ENCODE measurements around the gene NFS1.
"Not testable (repeated sequence)": the region's sequence is repeated elsewhere in the genome, so short reads cannot be mapped to it uniquely, and the experiment has no call there.

DNA sequence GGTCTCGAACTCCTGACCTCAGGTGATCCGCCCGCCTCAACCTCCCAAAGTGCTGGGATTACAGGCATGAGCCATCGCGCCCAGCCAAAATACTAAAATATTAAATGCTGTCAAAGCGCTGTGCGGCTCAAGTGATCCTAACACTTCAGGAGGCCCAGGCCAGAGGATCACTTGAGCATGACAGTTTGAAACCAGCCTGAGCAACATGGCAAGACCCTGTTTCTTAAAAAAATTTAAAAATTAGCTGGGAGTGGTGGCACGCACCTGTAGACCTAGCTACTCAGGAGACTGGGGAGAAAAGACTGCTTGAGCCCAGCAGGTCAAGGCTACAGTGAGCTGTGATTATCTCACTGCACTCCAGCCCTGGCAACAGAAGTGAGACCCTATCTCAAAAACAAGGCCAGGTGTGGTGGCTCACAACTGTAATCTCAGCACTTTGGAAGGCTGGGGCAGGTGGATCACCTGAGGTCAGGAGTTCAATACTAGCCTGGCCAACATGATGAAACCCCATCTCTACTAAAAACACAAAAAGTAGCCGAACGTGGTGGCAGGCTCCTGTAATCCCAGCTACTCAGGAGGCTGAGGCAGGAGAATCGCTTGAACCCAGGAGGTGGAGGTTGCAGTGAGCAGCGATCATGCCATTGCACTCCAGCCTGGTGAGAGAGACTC lies 24.6 kb upstream of the NFS1 start:
- TF ChIP-seq, protein P1, sequence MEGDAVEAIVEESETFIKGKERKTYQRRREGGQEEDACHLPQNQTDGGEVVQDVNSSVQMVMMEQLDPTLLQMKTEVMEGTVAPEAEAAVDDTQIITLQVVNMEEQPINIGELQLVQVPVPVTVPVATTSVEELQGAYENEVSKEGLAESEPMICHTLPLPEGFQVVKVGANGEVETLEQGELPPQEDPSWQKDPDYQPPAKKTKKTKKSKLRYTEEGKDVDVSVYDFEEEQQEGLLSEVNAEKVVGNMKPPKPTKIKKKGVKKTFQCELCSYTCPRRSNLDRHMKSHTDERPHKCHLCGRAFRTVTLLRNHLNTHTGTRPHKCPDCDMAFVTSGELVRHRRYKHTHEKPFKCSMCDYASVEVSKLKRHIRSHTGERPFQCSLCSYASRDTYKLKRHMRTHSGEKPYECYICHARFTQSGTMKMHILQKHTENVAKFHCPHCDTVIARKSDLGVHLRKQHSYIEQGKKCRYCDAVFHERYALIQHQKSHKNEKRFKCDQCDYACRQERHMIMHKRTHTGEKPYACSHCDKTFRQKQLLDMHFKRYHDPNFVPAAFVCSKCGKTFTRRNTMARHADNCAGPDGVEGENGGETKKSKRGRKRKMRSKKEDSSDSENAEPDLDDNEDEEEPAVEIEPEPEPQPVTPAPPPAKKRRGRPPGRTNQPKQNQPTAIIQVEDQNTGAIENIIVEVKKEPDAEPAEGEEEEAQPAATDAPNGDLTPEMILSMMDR (IDR thresholded peaks at IDR 0.05) = not testable (repeated sequence)
- not testable (repeated sequence) for TF ChIP-seq POLR2A (IDR thresholded peaks at IDR 0.05)

Data from uterus (tissue), 2 donors.